ENCODE measurements around the gene LRIG3. TPM values are rescaled to one million over a fixed set of nuclear protein-coding genes. Genes with fewer than 3 reads are reported as not detected.

The LRIG3 gene
- total and polyA plus RNA-seq, 2 donors (not counting 3 experiments of a cell fraction or from before 2014, with no cell fraction given): 55.5 to 55.7 TPM

- no TSS peak for BruUV-seq (replicated peaks)
- dilution Hi-C loops (cut with MboI; ENCODE audit: extremely low pct_ligation_motif_present, low sequenced_read_pairs): no loop called here
- intact Hi-C loops (cut with micrococcal nuclease): no loop called here
- Histone ChIP-seq H3K4me1 (ENCODE audit: control insufficient read depth, extremely low read depth, insufficient read depth, low read length) (peaks cover 3% of the 10 kb centered on the region), H2AFZ (ENCODE audit: low read depth, low read length) (no peak overlapping the region), H3K79me2 (ENCODE audit: control insufficient read depth, insufficient read depth, low read length) (peaks cover 68% of the 10 kb centered on the region), H3K27ac (ENCODE audit: insufficient read depth, low read depth, low read length) (no peak overlapping the region), H3K4me2 (ENCODE audit: insufficient read depth, low read length) (no peak overlapping the region), H3K36me3 (ENCODE audit: control insufficient read depth in 2 of 2, extremely low read depth in 1 of 2, insufficient read depth in 2 of 2, low read length in 2 of 2) (peaks cover 11 to 22% of the 10 kb centered on the region in 2 experiments), H3K9me1 (replicated peaks; ENCODE audit: control insufficient read depth, extremely low read depth, insufficient read depth, low read length) (no peaks in the 10 kb centered on the region), H3K9ac (replicated peaks; ENCODE audit: extremely low read depth, insufficient read depth, low read length) (no peak overlapping the region), H3K9me3 (replicated peaks; ENCODE audit: control insufficient read depth, insufficient read depth, low read length) (no peaks in the 10 kb centered on the region), H3K27me3 (ENCODE audit: control insufficient read depth in 2 of 2, insufficient read depth in 2 of 2, low read length in 2 of 2) (no peaks in the 10 kb centered on the region), H4K20me1 (replicated peaks; ENCODE audit: control insufficient read depth, extremely low read depth, insufficient read depth, low read length) (peaks cover 5% of the 10 kb centered on the region), H3K4me3 (replicated peaks in 1 of 3; ENCODE audit: insufficient read depth in 1 of 3, low read depth in 1 of 3, low read length in 3 of 3) (no peak overlapping the region)
- TF ChIP-seq MYC (IDR thresholded peaks at IDR 0.05; ENCODE audit: low read depth, low read length): no peak
- no peak for TF ChIP-seq GATA2 (IDR thresholded peaks at IDR 0.05; ENCODE audit: insufficient read depth, insufficient read length, low read depth, low read length)
- TF ChIP-seq POLR2AphosphoS5 (IDR thresholded peaks at IDR 0.05; ENCODE audit: insufficient read depth, low read depth, low read length): no peak
- no peak for TF ChIP-seq CTCF (IDR thresholded peaks at IDR 0.05; ENCODE audit: extremely low read depth in 1 of 2, insufficient read depth in 1 of 2, low read depth in 1 of 2, low read length in 2 of 2)
- TF ChIP-seq, protein P1, sequence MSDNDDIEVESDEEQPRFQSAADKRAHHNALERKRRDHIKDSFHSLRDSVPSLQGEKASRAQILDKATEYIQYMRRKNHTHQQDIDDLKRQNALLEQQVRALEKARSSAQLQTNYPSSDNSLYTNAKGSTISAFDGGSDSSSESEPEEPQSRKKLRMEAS (IDR thresholded peaks at IDR 0.05; ENCODE audit: insufficient read depth, insufficient read length): no peak
- TF ChIP-seq POLR2A (IDR thresholded peaks at IDR 0.05; ENCODE audit: low read depth, low read length): no peak
- TF ChIP-seq EZH2 (IDR thresholded peaks at IDR 0.05; ENCODE audit: borderline replicate concordance, low read depth, low read length, severe bottlenecking): no peak
- no peak for TF ChIP-seq FOS (IDR thresholded peaks at IDR 0.05; ENCODE audit: borderline replicate concordance, insufficient read depth, low read length)
- no peak for TF ChIP-seq JUN (IDR thresholded peaks at IDR 0.05; ENCODE audit: borderline replicate concordance, insufficient read depth, insufficient read length, low read depth)
- FAIRE-seq (no peak), DNase-seq (ENCODE audit: low read depth, low spot score) (no peak)
- CTCF ChIA-PET: interaction anchor here (1.8 kb wide), 1 partner anchor 17 kb away, joined by 5 read pairs; no protein-coding TSS in a partner anchor
- POLR2A ChIA-PET: no interaction called here
These were observed 26.8 kb downstream of the LRIG3 start for GRCh38 chr12:58893495-58893894.

All from endothelial cell of umbilical vein (primary cell).